ENCODE data around the gene CCL8. TPM values are rescaled to one million over a fixed set of nuclear protein-coding genes. Genes with fewer than 3 reads are reported as not detected.

The CCL8 gene
- total and polyA plus RNA-seq, 2 of the 4 experiments (the other 2 are of a cell fraction) = not detected

GRCh38 chr17:34361478-34362061 is 42.3 kb downstream of the CCL8 start:
- Histone ChIP-seq H4K91ac (ENCODE audit: insufficient read depth, low read depth, low read length) (no peak overlapping the region), H3K27me3 (ENCODE audit: control insufficient read depth, insufficient read depth, low read length) (peaks cover 6% of the 10 kb centered on the region; the same call in 1 of the 2 replicates), H2BK120ac (ENCODE audit: low read depth, low read length) (no peak overlapping the region), H3K79me1 (ENCODE audit: low read depth in 1 of 2, low read length in 2 of 2) (no peaks in the 10 kb centered on the region), H3K9ac (ENCODE audit: low read depth, low read length) (no peak overlapping the region), H2BK15ac (ENCODE audit: low read depth, low read length) (no peak overlapping the region), H2AFZ (replicated peaks; ENCODE audit: low read length, poor library complexity) (peak overlapping the region; percentile 21), H2BK20ac (ENCODE audit: low read depth, low read length) (no peak overlapping the region), H2BK5ac (ENCODE audit: low read depth, low read length, poor library complexity, severe bottlenecking) (no peak overlapping the region), H3K27ac (ENCODE audit: insufficient read depth, low read length) (no peak overlapping the region), H3K9me3 (ENCODE audit: control insufficient read depth, insufficient read depth, low read length) (no peaks in the 10 kb centered on the region), H3K56ac (ENCODE audit: extremely low read depth, insufficient read depth, low read length) (no peak overlapping the region), H3K4me1 (ENCODE audit: control insufficient read depth, insufficient read depth, low read length) (no peaks in the 10 kb centered on the region), H3K9me1 (ENCODE audit: insufficient read depth, low read length) (no peaks in the 10 kb centered on the region), H3K4me2 (ENCODE audit: low read depth, low read length) (no peak overlapping the region), H3K23ac (ENCODE audit: low read depth, low read length) (no peak overlapping the region), H4K5ac (ENCODE audit: low read depth, low read length) (no peak overlapping the region), H3K4ac (ENCODE audit: low read depth, low read length) (no peak overlapping the region), H3K14ac (replicated peaks; ENCODE audit: low read depth, low read length) (no peak overlapping the region), H3K18ac (ENCODE audit: low read depth, low read length) (no peak overlapping the region), H4K20me1 (ENCODE audit: insufficient read depth, low read length) (no peaks in the 10 kb centered on the region), H3K4me3 (ENCODE audit: insufficient read depth, low read depth, low read length) (no peak overlapping the region), H2AK9ac (replicated peaks; ENCODE audit: low read depth, low read length, poor library complexity) (no peak overlapping the region), H3K36me3 (ENCODE audit: control insufficient read depth, insufficient read depth, low read length) (no peaks in the 10 kb centered on the region), H4K8ac (ENCODE audit: low read depth in 2 of 2, low read length in 2 of 2) (no peak overlapping the region), H2AK5ac (ENCODE audit: low read depth, low read length) (no peak overlapping the region)
- DNase-seq (peak; percentile 86), ATAC-seq (ENCODE audit: low read depth) (peak; percentile 93)
- intact Hi-C loops (cut with micrococcal nuclease) (loop anchor here (1.0 to 2.0 kb wide), 5 partner anchors 47 to 582 kb away; no protein-coding TSS in a partner anchor), dilution Hi-C loops (cut with HindIII; ENCODE audit: low sequenced_read_pairs, unreplicated experiment) (no loop called here), in situ Hi-C loops (cut with MboI; ENCODE audit: low sequenced_read_pairs) (loop anchor here (5.0 to 10.0 kb wide), 2 partner anchors 164 to 587 kb away; no protein-coding TSS in a partner anchor)
- POLR2A ChIA-PET (ENCODE audit: unreplicated experiment) = no interaction called here
- no TSS peak for BruUV-seq (replicated peaks)
- TF ChIP-seq RFX5 (IDR thresholded peaks at IDR 0.05; ENCODE audit: low read depth, low read length) = no peak
- peak; percentile 100 for TF ChIP-seq SMC3 (IDR thresholded peaks at IDR 0.05; ENCODE audit: low read depth, low read length)
- peak; percentile 60; the same call in 1 of the 2 replicates for TF ChIP-seq POLR2A (IDR thresholded peaks at IDR 0.05; ENCODE audit: low read depth, low read length)
- TF ChIP-seq MAFK (IDR thresholded peaks at IDR 0.05; ENCODE audit: low read depth, low read length) = no peak; the same call in 1 of the 2 replicates
- TF ChIP-seq USF2 (IDR thresholded peaks at IDR 0.05; ENCODE audit: low read depth, low read length) = no peak
- TF ChIP-seq RAD21 (IDR thresholded peaks at IDR 0.05; ENCODE audit: low read length) = peak; percentile 100
- TF ChIP-seq, protein P1, sequence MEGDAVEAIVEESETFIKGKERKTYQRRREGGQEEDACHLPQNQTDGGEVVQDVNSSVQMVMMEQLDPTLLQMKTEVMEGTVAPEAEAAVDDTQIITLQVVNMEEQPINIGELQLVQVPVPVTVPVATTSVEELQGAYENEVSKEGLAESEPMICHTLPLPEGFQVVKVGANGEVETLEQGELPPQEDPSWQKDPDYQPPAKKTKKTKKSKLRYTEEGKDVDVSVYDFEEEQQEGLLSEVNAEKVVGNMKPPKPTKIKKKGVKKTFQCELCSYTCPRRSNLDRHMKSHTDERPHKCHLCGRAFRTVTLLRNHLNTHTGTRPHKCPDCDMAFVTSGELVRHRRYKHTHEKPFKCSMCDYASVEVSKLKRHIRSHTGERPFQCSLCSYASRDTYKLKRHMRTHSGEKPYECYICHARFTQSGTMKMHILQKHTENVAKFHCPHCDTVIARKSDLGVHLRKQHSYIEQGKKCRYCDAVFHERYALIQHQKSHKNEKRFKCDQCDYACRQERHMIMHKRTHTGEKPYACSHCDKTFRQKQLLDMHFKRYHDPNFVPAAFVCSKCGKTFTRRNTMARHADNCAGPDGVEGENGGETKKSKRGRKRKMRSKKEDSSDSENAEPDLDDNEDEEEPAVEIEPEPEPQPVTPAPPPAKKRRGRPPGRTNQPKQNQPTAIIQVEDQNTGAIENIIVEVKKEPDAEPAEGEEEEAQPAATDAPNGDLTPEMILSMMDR (conservative IDR thresholded peaks at IDR 0.05; ENCODE audit: low read depth, low read length) = peak; percentile 100
- no peak for TF ChIP-seq MAZ (IDR thresholded peaks at IDR 0.05; ENCODE audit: borderline replicate concordance, low read depth, low read length)
- TF ChIP-seq RCOR1 (IDR thresholded peaks at IDR 0.05; ENCODE audit: insufficient replicate concordance, low read length) = no peak
- no peak for TF ChIP-seq CEBPB (IDR thresholded peaks at IDR 0.05; ENCODE audit: low read depth, low read length)
- peak; percentile 73; the same call in 1 of the 2 replicates for TF ChIP-seq CHD1 (IDR thresholded peaks at IDR 0.05; ENCODE audit: low read depth, low read length)
- TF ChIP-seq BHLHE40 (IDR thresholded peaks at IDR 0.05; ENCODE audit: low read depth, low read length) = no peak
- no peak for TF ChIP-seq FOS (IDR thresholded peaks at IDR 0.05; ENCODE audit: low read depth, low read length)
- no peak for TF ChIP-seq MXI1 (IDR thresholded peaks at IDR 0.05; ENCODE audit: borderline replicate concordance, low read depth, low read length)
- TF ChIP-seq NFE2L2 (IDR thresholded peaks at IDR 0.05; ENCODE audit: low read depth, low read length) = no peak
- no peak for TF ChIP-seq ELK1 (IDR thresholded peaks at IDR 0.05; ENCODE audit: borderline replicate concordance, low read depth, low read length)
- no CpG with 5 or more reads among the region's 8 CpGs for WGBS, 2 experiments (ENCODE audit: extremely low coverage in 2 of 2, insufficient read length in 1 of 2)
- CTCF ChIA-PET = interaction anchor here (0.6 to 4.1 kb wide), 35 partner anchors 8 to 583 kb away, joined by 3 to 82 read pairs (median 4); partner anchors contain the start of gene CCL2

All from IMR-90 (cell line).